GM12801 (cell line): ENCODE results near the gene TBX4.

Experiments used
- TF ChIP-seq, protein P1 (sequence below): IDR thresholded peaks from one replicate; pipeline ENCODE4 v1.5.1; 2011; ENCODE audit warnings: control low read depth; ENCODE audit not compliant: insufficient read length; ENCODE audit errors: extremely low read depth

The TBX4 gene

DNA sequence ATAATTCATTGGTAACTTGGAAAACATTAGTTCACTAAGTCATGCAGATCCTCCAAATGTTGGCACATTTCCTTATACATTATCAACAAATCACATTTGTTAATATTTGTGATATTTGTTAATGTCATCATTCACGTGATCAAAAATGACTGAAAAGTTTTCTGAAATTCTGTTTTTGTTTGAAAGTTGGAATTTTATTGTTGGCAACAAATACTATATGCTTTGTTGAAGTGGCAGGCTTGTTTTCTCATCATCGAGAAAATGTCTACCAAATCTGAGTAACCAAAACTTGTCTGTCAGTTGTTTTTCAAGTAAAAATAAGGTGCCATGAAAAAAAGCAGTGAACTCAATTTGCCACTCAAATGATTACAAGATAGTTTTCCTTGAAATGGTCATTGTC, 75.9 kb downstream of the TBX4 start:
- TF ChIP-seq, protein P1, sequence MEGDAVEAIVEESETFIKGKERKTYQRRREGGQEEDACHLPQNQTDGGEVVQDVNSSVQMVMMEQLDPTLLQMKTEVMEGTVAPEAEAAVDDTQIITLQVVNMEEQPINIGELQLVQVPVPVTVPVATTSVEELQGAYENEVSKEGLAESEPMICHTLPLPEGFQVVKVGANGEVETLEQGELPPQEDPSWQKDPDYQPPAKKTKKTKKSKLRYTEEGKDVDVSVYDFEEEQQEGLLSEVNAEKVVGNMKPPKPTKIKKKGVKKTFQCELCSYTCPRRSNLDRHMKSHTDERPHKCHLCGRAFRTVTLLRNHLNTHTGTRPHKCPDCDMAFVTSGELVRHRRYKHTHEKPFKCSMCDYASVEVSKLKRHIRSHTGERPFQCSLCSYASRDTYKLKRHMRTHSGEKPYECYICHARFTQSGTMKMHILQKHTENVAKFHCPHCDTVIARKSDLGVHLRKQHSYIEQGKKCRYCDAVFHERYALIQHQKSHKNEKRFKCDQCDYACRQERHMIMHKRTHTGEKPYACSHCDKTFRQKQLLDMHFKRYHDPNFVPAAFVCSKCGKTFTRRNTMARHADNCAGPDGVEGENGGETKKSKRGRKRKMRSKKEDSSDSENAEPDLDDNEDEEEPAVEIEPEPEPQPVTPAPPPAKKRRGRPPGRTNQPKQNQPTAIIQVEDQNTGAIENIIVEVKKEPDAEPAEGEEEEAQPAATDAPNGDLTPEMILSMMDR, result no peak

GRCh38 chr17:61531223-61531622, 79.0 kb downstream of the TBX4 start:
- TF ChIP-seq, protein P1, result no peak

DNA sequence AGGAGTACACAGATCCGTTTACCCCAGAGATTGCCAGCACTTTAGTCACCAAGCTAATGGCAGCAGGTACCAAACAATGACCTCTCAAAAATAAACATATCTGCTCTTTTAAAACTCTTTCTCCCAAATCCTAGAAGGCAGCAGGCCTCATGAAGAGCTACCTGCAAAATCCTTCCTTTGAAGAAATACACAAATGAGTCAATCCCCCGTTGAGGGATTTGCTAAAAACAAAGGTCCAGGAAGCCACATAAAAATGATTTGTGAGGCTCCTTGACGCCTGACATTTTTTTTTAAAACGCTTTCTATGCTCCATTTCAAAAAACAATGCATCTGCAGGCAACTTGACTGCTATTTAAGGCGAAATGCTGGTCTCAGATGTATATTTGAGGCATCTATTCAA, 80.6 kb downstream of the TBX4 start:
- TF ChIP-seq, protein P1, result no peak

DNA sequence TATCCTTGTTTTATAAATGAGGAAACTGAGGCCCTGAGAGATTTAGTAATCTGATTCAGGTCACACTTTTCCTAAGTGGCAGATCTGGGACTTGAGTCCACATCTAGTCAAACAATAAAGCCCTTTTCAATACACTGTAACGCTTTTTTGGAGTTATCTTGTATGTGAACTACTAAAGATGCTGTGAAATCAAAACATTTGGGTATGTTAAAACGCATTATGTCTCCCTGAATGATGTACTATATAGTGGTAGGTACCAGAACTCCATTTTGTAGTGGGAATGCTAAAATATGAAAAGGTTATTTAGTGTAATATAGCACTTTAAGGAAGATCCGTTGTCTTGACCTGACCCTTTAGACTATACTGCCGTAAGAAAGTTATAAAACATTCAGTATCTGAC, 81.6 kb downstream of the TBX4 start:
- TF ChIP-seq, protein P1, result no peak

DNA sequence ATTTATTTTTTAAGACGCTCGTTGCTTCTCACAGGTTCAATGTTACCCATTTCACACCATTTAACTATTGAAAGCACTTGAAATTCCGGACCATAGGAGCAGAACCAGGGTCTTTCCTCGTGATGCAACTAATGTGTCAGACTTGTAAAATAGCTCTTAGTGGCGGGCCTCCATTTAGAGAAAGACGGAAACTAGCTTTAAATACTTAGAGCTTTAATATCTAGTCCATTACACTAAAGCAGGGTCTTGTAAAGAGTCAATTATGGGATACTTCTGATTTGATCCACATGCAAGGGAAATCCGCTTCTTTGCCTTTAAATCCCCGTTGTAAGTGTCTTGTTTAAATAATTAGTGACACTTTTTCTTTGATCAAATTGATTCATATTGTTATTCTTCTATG, 82.2 kb downstream of the TBX4 start:
- TF ChIP-seq, protein P1, result no peak
